GM12891 (cell line): ENCODE data around the gene PNPLA7.
"Not testable (repeated sequence)": the region's sequence is repeated elsewhere in the genome, so short reads cannot be mapped to it uniquely, and the experiment has no call there.

Source experiments
- DNase-seq: peaks from one replicate; pipeline ENCODE4 v3.0.0; 2011; ENCODE audit warnings: low spot score; ENCODE audit not compliant: insufficient read length
- FAIRE-seq: peaks from 2 replicates; lab custom pipeline; 2011; peaks lifted over from hg19 to GRCh38; lab: Jason Lieb, UNC
- PAX5 ChIP-seq: IDR thresholded peaks from 2 replicates; pipeline ENCODE4 v1.6.1; 2011; ENCODE audit warnings: low read length, moderate library complexity, mild to moderate bottlenecking; ENCODE audit not compliant: insufficient read depth, severe bottlenecking
- POLR2A ChIP-seq: IDR thresholded peaks from 2 replicates; pipeline ENCODE4 v1.6.1; 2011; ENCODE audit warnings: low read depth, low read length, control low read depth
- POLR2AphosphoS5 ChIP-seq: IDR thresholded peaks from 2 replicates; pipeline ENCODE4 v1.6.1; 2011; ENCODE audit warnings: low read depth, low read length, control low read depth
- POU2F2 ChIP-seq: IDR thresholded peaks from 2 replicates; pipeline ENCODE4 v1.6.1; 2011; ENCODE audit warnings: low read depth, mild to moderate bottlenecking, control low read depth, low read length, moderate library complexity
- SPI1 ChIP-seq: IDR thresholded peaks from 2 replicates; pipeline ENCODE4 v1.6.1; 2011; ENCODE audit warnings: low read depth, low read length, control low read depth
- TAF1 ChIP-seq: IDR thresholded peaks from 2 replicates; pipeline ENCODE4 v1.6.1; 2011; ENCODE audit warnings: low read depth, low read length, control low read depth

PNPLA7 gene

GRCh38 chr9:137467161-137467581 is 83.0 kb downstream of the PNPLA7 start:
- no peak for DNase-seq
- TF ChIP-seq POLR2A (no peak), POLR2AphosphoS5 (no peak), POU2F2 (no peak), TAF1 (no peak), SPI1 (no peak), PAX5 (no peak)
- FAIRE-seq: no peak

GRCh38 chr9:137466389-137467085 is 83.7 kb downstream of the PNPLA7 start:
- not testable (repeated sequence) for FAIRE-seq

GRCh38 chr9:137465720-137466388 is 84.3 kb downstream of the PNPLA7 start:
- DNase-seq (no peak), FAIRE-seq (no peak)
- no peak for TF ChIP-seq POLR2A
- no peak for TF ChIP-seq SPI1
- no peak for TF ChIP-seq PAX5
- TF ChIP-seq TAF1: no peak
- no peak for TF ChIP-seq POU2F2
- TF ChIP-seq POLR2AphosphoS5: no peak

More at GRCh38 chr9:137466389-137467085, 83.7 kb downstream of the PNPLA7 start:
- not testable (repeated sequence) for DNase-seq

- no peak for TF ChIP-seq PAX5
- no peak for TF ChIP-seq POLR2AphosphoS5
- TF ChIP-seq POLR2A: no peak
- no peak for TF ChIP-seq SPI1
- no peak for TF ChIP-seq POU2F2
- no peak for TF ChIP-seq TAF1
- DNase-seq (no peak), FAIRE-seq (no peak)
These were observed 85.0 kb downstream of the PNPLA7 start for GRCh38 chr9:137465000-137465719.

- DNase-seq (no peak), FAIRE-seq (no peak)
- TF ChIP-seq PAX5: no peak
- TF ChIP-seq POLR2AphosphoS5: no peak
- TF ChIP-seq POLR2A: no peak
- no peak for TF ChIP-seq SPI1
- TF ChIP-seq POU2F2: no peak
These were observed 85.8 kb downstream of the PNPLA7 start for GRCh38 chr9:137464291-137464999.

GRCh38 chr9:137463931-137464290 is 86.3 kb downstream of the PNPLA7 start:
- TF ChIP-seq POLR2AphosphoS5: no peak
- no peak for TF ChIP-seq SPI1
- no peak for TF ChIP-seq TAF1
- no peak for TF ChIP-seq POU2F2
- no peak for TF ChIP-seq PAX5
- TF ChIP-seq POLR2A: no peak
- no peak for FAIRE-seq
- no peak for DNase-seq

- no peak for FAIRE-seq
- no peak for DNase-seq
- TF ChIP-seq POLR2A: no peak
- TF ChIP-seq SPI1: no peak
- TF ChIP-seq POLR2AphosphoS5: no peak
- no peak for TF ChIP-seq TAF1
- no peak for TF ChIP-seq POU2F2
- no peak for TF ChIP-seq PAX5
These were observed 86.9 kb downstream of the PNPLA7 start for GRCh38 chr9:137462986-137463930.

- DNase-seq: no peak
- FAIRE-seq: peak; percentile 26
- TF ChIP-seq PAX5 (no peak), POLR2A (no peak)
These were observed 87.7 kb downstream of the PNPLA7 start for GRCh38 chr9:137462396-137462985.
